Breast epithelium (tissue), 3 donors: ENCODE measurements around the gene ANXA4.

Experiments used
- POLR2A ChIP-seq: fragments of 450-650 bp; IDR thresholded peaks from one replicate; pipeline ENCODE4 v1.6.1; 2016; ENCODE audit warnings: antibody characterized with exemption, mild to moderate bottlenecking, moderate library complexity
- TF ChIP-seq, protein P1 (sequence below), 3 donors: fragments of 450-650 bp; IDR thresholded peaks; one replicate each; pipeline ENCODE4 v1.5.1; 2016 to 2017; ENCODE audit warnings: antibody characterized with exemption in 3 of 3, mild to moderate bottlenecking in 3 of 3, moderate library complexity in 3 of 3

DNA sequence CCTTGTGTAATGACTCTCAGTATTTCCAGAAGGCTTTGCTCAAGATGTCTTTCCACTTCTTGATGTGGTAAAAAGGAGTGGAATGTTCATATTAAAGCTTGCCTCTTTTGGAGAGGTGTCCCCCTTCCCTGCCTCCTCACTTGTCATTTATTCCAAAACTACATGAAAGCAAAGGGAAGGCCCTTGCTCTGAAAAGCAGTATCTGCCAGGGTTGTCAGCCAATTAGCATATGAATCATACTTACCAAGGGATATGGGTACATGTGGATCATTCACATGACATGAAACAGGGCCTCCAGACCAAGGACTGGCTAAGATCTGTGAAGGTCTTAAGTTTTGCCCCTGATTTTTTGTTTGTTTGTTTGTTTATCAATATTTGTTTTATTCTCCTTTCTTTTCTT, 31.3 kb downstream of the ANXA4 start:
- no peak for TF ChIP-seq POLR2A
- TF ChIP-seq, protein P1, sequence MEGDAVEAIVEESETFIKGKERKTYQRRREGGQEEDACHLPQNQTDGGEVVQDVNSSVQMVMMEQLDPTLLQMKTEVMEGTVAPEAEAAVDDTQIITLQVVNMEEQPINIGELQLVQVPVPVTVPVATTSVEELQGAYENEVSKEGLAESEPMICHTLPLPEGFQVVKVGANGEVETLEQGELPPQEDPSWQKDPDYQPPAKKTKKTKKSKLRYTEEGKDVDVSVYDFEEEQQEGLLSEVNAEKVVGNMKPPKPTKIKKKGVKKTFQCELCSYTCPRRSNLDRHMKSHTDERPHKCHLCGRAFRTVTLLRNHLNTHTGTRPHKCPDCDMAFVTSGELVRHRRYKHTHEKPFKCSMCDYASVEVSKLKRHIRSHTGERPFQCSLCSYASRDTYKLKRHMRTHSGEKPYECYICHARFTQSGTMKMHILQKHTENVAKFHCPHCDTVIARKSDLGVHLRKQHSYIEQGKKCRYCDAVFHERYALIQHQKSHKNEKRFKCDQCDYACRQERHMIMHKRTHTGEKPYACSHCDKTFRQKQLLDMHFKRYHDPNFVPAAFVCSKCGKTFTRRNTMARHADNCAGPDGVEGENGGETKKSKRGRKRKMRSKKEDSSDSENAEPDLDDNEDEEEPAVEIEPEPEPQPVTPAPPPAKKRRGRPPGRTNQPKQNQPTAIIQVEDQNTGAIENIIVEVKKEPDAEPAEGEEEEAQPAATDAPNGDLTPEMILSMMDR (IDR thresholded peaks at IDR 0.05) = no peak
